GM21528 (cell line): ENCODE results near the gene SLCO2A1.

Experiments
- ATAC-seq: cut with Tn5 transposase; IDR thresholded peaks from one replicate; pipeline ENCODE4 v1.9.1; 2021; ENCODE audit warnings: mild to moderate bottlenecking, moderate library complexity; ENCODE audit not compliant: unreplicated experiment, low FRiP score

SLCO2A1 gene

DNA sequence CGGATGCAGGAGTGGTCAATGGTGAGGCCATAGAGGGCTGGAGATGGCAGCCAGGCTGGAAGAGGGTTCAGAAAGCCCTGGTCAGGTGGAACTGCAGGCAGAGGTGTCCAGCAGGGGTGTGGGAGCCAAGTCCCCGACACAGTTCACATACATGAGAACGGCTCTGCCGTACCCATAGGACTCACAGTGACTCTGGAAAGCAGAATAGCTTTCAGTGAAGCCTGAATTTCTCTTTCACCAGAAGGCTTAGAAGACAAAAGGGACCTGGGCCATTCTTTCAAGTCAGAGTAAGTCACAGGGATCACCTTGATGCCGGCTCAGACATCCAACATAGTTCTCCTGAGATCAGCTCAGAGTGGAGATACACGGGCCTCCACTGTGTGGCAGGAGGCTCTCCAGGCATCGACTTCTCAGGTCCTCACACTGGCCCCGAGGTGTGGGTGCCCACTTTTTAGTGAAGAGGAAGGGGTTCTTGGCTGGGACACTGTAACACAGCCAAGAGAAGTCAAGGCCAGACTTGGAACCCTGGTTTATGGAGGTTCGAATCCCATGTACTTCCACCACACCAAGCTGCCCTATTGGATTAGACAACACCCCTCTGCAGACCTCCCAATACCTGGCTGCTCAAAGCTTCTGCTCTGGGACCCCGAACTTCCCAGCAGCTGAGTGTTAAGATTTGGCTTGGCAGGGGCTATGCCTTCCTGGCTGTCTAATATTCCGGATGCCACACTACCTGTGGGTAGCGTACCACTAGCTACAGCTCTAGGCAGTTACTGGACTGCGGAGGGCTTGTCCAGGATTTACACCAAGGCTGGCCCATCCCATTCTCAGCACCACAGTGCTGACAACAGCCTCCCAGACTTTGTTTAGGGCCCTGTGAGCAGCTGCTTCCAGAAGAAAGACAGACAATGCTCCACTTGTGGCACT is 93.6 kb downstream of the SLCO2A1 start:
- ATAC-seq: no peak

DNA sequence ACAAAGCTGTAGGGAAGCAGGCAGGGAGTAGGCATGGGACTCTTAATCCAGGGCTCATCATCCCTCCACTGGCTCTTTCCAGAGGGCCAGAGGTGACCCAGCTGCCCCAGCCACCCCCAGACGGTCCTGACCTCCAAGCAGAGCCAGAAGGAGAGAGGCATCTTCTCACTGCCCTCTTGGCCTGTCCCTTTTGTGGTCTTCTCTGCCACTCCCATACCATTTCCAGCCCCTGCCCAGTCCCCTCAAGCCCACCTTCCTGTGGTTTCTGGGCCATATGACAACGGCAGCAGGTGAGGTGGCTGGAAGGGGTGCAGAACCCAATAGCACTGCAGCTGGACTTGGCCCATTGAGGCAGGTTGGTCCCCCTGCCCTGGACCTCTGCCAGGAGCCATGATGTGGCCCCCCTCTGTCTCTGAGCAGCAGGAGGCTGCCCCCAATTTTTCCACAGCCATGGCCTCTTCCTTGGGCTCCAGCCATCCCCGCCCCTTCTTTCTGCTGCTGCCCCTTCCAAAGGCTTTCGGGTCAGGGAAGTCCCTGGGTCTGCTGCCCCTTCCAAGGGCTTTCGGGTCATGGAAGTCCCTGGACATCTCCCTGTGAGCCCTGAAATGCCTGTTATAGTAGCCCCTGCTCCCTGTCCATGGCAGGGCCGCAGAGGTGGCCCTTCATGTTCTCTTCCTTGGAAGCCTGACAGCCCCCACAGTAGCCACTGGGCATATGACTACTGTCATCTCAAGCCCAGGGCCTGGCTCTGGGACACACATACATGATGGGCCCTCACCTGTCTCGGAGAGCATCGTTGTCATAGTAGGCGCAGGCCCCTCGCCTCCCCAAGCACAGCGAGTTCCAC is 94.5 kb downstream of the SLCO2A1 start:
- no peak for ATAC-seq

DNA sequence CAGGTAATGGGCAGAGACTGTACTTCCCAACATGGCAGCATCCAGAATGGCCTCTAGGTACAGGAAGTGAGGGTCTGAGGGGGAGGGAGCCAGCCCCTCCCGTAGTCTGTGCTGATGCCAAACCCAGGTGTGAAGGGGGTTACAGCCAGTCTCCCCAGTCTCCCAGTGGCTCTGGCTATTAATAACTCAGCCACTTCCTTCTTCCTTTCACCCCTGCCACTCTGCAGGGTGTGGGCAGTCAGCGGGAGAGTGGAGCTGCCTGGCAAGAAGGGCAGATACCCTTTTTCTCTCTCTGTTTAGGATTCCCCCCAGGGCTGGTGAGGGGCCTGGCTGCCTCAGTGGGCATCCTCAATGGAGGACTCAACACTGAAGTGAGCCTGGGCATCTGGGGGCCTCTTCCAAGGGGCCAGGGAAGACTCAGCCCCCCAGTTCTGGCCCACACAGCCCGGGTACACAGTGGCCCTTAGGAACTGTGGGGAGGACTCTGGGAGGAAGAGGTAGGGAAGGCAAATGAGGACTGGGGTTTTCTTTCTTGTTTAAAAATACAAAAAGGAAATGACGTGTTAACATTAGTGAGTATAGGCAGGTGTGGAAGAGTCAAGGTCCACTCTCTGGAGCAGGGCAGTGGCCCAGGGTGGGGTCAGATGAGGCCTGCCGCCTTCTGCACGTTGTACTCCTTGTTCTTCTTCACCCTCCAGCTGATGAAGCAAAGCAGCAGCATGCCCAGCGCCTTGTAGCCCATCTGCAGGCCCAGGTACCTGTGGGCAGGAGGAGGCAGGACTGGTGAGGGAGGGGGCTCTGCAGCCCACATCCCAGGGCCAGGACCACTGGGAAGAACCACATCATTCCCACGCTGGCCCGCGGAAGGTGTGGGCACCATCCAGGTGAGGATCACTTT is 95.4 kb downstream of the SLCO2A1 start:
- no peak for ATAC-seq

DNA sequence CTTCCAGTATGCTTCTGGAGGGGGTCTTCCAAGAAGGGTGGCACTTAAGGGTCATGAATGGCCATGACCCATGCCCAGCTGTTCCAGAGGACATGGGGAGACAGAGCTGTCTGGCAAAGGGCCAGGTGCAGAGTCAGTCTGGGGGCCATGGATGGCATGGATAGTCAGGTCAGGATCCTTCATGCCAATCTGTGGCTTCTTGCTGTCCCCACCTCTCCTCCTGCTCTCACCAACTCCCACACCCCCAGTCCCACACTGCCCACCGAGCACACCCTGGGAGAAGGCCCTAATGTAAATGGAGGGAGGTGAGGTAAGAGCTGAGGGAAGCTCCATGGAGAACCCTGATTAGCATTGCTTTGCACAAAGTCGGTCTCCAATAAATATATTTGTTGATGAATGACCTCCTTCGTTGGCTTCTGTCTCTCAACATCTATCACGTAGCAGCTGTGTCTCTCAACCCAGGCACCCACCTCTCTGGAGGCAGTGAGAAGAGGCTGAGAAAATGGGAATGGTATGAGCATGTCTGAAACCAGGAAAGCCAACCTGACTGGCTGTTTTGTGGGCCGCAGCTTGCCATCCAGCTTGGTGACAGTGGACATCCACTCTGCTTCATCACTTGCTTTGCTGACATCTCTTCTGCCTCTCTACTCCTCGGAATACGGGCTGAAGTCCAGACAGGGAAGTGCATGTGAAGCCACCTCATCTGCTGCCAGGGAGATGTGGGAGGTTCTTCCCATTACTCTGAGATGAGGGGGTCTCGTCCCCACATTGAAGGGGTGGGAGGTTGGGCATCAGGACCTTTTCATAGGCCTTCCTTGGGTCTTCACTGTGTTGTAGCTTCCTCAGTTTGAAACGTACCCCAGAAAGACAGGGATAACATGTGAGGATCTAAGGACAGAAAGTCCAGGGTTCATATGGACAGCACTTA is 96.4 kb downstream of the SLCO2A1 start:
- ATAC-seq: no peak

DNA sequence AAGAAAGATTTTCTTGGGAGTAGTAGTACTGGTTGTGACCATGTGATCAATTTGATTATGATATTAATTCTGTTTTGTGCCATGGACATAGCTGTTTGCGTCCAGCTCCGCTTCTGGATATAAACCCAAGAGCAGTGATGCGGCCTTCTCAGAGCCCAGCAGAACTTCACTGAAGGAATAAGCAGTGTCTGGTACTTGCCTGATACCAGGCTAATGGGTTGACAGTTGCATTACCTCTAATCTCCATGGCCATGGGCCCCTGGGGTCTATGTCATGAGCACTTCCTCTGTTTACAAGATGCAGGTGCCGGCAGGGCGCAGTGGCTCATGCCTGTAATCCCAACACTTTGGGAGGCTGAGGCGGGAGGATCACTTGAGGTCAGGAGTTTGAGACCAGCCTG is 97.7 kb downstream of the SLCO2A1 start:
- no peak for ATAC-seq

DNA sequence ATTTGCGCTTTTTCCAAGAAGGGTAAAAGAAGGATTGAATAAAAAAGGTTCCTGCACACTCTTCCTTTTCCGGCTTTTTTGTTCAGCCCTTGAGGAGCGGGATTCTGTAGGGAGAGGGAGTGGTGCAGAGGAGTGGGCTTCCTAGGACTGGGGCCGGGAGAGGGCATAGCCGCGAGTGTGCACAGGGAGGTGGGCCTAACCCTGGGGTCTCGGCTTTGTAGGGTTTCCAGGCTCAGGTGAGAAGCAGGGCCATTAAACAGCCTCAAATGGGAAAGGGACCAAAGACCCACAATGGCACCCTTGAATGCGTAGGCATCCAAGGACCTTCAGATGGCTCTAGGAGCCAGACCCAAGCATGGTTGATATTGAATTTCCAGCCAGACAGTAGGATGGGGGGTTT is 98.6 kb downstream of the SLCO2A1 start:
- no peak for ATAC-seq

DNA sequence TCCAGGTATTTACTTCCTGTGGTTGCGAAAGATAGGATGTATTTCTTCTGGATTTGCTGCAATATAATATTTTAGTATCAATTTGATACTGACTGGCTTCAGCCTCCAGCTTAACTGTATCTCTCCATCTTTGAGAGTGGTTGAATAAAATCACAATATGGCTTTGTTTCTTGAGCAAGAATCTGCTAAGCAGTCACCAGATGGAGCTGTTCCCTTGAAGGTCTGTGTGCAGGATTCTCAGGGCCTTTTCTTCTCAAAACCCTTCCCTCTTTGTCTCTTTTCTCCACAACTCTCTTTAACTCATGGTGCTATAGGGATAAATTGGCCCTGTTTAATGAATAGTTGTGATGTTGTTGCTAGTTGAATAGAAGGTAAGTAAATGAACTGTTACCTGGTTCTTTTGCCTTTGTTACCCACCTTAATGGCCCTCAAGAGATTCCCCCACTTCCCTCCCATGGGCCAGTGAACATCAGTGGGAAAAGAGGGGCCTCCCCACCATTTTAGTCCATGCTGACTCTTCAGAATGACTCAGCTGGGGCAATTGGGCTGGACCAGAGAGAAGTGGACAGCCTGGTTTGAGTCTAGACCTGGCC is 99.3 kb downstream of the SLCO2A1 start:
- ATAC-seq: no peak

DNA sequence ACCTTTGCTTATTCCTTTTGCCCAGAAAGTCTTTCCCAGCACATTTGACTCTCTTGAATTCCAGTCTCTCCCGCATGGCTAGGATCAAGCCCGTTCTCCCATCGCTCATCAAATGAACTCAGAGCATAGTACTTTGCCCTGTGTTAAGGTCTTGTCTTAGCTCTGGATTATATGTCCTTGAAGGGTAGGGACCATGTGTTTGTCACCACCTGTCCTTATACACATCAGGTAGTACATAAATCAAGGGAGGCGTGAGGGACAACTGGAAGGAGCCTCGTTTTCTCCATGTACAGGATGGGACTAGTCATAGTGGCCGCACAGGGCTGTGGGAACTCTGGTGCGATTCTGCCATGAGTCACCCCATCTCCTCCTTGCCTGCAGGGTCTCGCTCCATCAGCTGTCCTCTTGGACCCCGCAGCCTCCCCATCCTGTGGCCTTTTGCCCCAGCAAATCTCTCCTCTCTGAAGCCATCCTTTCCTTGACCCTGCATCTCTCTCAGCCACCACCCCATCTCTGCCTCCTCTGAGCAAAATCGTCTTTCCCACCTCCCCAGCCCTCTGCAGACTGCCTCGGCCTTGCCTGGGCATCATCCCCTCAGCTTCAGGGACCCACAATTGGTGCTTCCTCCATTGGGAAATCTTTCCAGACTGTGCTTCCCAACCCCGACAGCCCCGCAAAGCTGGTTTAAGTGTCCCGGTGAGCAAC is 100.7 kb downstream of the SLCO2A1 start:
- no peak for ATAC-seq

DNA sequence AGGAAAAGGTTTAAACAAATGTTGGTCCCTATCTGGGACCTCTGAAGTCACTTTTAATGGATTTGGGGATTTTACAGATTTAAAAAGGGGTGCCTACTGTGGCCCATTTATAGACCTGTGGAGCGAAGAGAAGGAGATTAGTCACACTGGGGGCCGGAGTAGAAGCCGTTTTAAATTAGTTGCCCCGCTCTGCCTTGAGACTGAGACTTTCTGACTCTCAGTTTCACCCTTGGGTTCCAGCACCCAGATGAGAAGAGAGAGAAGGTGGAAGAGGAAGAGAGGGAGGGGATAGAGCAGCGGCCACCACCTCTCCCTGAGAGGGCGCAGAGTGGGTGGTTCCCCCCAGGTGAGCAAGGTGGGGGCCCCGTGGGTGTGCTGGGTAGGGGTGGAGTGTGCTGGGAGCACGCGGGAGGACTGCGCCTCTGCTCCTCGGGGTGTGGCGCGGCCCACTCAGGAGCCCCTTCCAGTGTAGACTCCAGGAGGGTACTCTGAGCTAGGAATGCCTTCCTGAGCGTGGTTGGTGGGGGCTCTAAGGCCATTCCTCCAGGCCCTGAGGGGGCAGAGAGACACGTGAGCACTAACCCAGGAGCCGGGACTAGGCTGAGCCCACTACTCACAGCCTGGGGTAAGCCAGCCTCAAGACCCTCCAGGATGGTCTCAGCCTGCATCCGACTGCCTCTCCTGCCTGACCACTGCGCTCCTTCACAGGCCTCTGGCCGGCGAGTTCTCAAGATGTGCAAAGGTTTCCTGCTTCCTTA is 101.4 kb downstream of the SLCO2A1 start:
- no peak for ATAC-seq

DNA sequence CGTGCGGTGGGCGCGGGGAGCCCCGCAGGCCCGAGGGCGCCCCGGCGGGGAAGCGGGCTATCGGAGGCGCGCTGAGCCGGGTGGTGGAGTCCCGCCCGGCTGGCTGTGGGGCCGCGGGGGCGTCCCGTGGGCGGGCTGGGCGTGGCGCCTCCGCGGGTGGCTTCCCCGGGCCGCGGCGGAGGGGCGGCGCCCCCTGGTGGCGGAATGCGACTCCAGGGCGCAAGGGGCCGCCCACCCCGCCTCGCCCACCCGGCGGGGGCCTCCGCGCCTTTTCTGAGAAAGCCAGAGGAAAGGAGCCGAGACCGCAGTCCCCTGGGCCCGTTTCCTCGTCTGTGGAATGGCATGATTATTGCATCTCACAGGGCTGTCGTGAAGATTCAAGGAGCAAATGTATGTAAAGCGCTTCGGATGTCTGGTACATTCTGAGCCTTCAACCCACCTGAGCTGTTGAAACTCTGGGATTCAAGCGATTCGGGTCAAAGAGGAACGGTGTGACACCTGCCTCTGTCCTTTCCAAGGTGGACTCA is 102.1 kb downstream of the SLCO2A1 start:
- ATAC-seq: no peak

DNA sequence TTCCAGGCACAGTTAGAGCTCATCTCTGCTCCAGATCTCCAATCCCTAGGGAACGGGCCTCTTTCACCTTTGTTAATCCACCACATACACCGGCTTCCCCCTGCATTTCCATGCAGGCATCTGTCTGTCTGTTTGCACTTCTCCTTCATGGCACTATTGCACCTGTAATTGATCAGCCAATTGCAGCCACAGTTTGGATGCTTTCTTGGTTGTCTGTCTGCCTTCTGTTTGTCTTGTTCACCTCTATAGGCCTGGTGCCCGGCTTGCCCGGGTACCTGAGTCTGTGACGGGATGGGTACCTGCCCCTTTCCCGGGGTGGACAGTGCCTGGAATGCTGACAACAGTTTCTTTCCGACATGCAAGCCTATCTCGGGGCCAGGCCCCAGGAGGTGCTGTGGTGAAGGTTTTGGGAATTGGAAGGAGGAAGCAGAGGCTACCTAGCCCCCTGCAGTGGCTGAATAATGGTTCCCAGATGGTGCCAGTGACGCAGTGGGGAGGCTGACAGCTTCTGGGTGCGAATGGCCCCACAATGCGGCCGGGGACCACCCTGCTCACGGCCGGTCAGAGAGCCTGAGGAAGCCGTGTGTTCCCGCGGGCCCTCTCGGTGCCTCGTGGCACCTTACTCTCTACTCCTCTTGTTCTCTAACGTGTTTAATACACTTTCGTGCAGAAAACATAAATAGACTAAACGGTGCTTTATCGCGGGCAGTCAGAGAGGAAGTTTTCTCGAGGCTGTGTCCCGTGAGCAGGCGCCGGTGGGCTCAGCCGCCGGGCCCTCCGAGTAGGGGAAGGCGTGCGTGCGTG is 102.8 kb downstream of the SLCO2A1 start:
- no peak for ATAC-seq

DNA sequence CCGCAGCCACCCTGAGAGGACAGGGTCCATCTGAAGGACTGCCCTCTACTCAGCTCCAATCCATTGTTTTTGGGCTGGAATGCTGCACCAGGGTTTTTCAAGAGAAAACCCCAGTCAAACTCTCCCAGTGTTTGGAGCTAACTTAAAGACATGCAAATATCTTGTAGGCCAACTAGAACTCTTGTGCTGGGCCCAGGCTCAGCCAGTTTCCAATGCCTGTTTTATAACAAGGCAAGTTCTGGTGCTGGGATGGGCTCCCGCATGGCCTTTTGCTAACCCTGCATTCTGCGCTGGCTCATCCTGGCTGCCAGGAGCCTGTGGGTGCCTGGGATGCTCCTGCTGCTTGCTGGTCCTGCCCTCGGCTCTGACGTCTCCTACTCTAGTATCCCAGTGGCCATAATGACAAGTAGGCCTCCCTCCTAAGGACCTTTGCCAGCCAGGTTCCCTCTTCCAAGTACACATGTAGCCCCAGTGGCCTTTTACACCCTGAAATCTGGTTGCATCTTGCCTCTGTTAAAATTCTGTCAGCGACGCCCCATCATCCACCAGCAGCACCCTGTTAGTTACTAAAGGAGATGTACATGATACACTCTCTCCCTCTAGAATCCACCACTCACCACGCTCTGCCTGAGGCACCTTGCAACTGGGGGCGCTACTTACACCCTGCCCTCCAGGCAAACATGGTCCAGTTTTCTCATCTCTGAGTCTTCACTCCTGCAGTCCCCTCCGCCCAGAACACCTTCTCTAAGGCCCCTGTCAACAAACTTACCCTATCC is 103.6 kb downstream of the SLCO2A1 start:
- ATAC-seq: no peak

DNA sequence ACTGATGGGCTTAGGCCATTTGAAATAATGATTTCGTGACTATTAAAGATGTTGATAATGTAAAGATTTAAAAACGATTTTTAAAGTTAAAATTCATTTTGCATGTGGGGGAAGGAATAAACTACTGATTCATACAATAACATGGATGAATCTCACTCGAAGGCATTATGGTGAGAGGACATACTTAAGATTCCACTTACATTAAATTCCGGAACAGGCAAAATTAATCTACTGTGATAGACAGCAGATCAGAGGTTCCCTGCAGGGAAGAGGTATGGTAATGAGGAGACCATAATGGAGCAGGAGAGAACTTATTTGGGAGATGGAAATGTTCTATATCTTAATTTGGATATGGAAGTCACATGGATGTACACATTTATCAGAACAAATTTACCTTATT is 105.7 kb downstream of the SLCO2A1 start:
- no peak for ATAC-seq

DNA sequence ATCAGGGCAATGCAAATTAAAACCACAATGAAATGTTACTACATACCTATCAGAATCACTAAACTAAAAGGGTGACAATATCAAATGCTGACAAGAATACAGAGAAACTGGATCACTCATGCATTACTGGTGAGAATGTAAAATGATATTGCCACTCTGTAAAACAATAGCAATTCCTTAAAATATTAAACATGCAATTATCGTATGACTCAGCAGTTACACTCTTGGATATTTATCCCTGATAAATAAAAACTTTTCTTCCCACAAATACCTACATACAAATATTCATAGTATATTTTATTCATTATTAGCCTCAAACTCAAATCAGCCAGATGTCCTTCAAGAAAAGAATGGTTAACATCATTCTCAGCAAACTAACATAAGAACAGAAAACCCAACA is 108.1 kb downstream of the SLCO2A1 start:
- no peak for ATAC-seq

DNA sequence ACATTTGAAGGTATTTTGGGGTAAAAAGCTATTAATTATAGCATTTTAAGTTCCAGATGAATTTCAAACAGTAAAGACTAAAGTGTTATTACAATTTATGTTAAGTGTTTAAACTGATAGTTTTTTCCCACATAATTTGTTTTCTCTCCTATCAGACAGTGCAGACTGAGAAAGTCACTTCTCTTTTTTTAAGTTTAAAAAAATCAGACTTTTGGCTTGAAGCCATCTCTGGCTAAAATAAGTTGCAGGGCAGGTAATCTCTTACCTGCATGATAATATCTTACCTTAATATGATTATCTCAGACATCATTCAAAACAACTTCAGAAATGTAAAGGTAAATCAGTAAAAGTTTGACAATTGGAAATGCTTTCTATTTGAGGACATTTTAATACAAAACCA is 112.6 kb downstream of the SLCO2A1 start:
- no peak for ATAC-seq
